ENCODE data around the gene CEP20. TPM values are rescaled to one million over a fixed set of nuclear protein-coding genes. Genes with fewer than 3 reads are reported as not detected.

Gene CEP20
- total and polyA plus RNA-seq, 2 experiments from 2014 or later = 53.8 to 63.9 TPM

DNA sequence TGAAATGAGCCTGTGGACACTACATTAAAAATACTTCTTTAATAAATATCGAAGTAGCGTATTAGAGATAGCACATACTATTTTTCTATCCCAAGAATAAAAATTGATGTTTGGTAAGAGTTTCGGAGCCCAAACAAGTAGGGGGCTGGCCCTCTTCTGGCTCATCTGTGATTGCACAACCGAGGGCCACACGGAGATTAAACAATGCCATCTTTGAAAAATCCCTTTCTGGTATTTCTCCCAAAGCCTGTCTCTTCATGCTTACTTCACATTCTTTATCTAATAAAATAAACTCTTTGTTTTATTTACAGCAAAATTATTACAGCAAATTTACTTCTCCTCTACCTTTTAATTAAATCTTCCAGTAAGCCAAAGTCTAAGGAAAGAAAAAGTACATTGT, 22.0 kb downstream of the CEP20 start:
- no peaks in the 10 kb centered on the region for H4K20me1 ChIP-seq (ENCODE audit: insufficient read depth)
- H3K79me2 ChIP-seq (ENCODE audit: insufficient read depth) = peaks cover 2% of the 10 kb centered on the region
- 43 to 44% methylated on average over 5 of the region's 5 CpGs for WGBS, 2 experiments (ENCODE audit: low coverage in 1 of 2, low lambda C conversion rate in 2 of 2, missing lambda C conversion rate in 2 of 2)
- no peaks in the 10 kb centered on the region for H3K27me3 ChIP-seq (replicated peaks; ENCODE audit: insufficient read depth)
- H3K4me1 ChIP-seq (ENCODE audit: insufficient read depth) = peaks cover 12% of the 10 kb centered on the region
- H3K36me3 ChIP-seq (ENCODE audit: low read depth) = peaks cover 13% of the 10 kb centered on the region
- TF ChIP-seq EZH2 (IDR thresholded peaks at IDR 0.05; ENCODE audit: insufficient read depth, poor library complexity, severe bottlenecking) (no peak), EZH2phosphoT487 (IDR thresholded peaks at IDR 0.05; ENCODE audit: insufficient read depth, low read depth) (no peak)
- in situ Hi-C loops (cut with MboI) = no loop called here
- H3F3A ChIP-seq (ENCODE audit: insufficient read depth) = no peaks in the 10 kb centered on the region; the same call in 1 of the 2 replicates
- H3K9ac ChIP-seq = no peak overlapping the region
- no peak overlapping the region for H2AFZ ChIP-seq
- no peaks in the 10 kb centered on the region for H3K9me3 ChIP-seq (ENCODE audit: low read depth)
- H3K4me2 ChIP-seq (ENCODE audit: unreplicated experiment) = no peak overlapping the region
- DNase-seq = peak; percentile 46
- no peak overlapping the region for H3K4me3 ChIP-seq
- no peak overlapping the region for H3K27ac ChIP-seq
- no peaks in the 10 kb centered on the region for H3K9me2 ChIP-seq (ENCODE audit: insufficient read depth)

GRCh38 chr16:15865742-15866141, 22.7 kb downstream of the CEP20 start:
- H3K9me3 ChIP-seq (ENCODE audit: low read depth) = no peaks in the 10 kb centered on the region
- peaks cover 11% of the 10 kb centered on the region for H3K36me3 ChIP-seq (ENCODE audit: low read depth)
- peak; percentile 14 for DNase-seq
- no peak overlapping the region for H3K9ac ChIP-seq
- H3K79me2 ChIP-seq (ENCODE audit: insufficient read depth) = no peaks in the 10 kb centered on the region
- TF ChIP-seq EZH2phosphoT487 (IDR thresholded peaks at IDR 0.05; ENCODE audit: insufficient read depth, low read depth) = no peak
- TF ChIP-seq EZH2 (IDR thresholded peaks at IDR 0.05; ENCODE audit: insufficient read depth, poor library complexity, severe bottlenecking) = no peak
- H3K27ac ChIP-seq = no peak overlapping the region
- H3K4me2 ChIP-seq (ENCODE audit: unreplicated experiment) = no peak overlapping the region
- H2AFZ ChIP-seq = no peak overlapping the region
- no peaks in the 10 kb centered on the region for H4K20me1 ChIP-seq (ENCODE audit: insufficient read depth)
- H3K4me1 ChIP-seq (ENCODE audit: insufficient read depth) = peaks cover 12% of the 10 kb centered on the region
- in situ Hi-C loops (cut with MboI) = no loop called here
- no peaks in the 10 kb centered on the region for H3K27me3 ChIP-seq (replicated peaks; ENCODE audit: insufficient read depth)
- 71 to 77% methylated on average over 7 of the region's 7 CpGs for WGBS, 2 experiments (ENCODE audit: low coverage in 1 of 2, low lambda C conversion rate in 2 of 2, missing lambda C conversion rate in 2 of 2)
- H3K9me2 ChIP-seq (ENCODE audit: insufficient read depth) = no peaks in the 10 kb centered on the region
- H3F3A ChIP-seq (ENCODE audit: insufficient read depth) = peaks cover 4% of the 10 kb centered on the region; the same call in 1 of the 2 replicates
- no peak overlapping the region for H3K4me3 ChIP-seq

GRCh38 chr16:15864939-15865338, 23.5 kb downstream of the CEP20 start:
- Histone ChIP-seq H3K27me3 (replicated peaks; ENCODE audit: insufficient read depth) (no peaks in the 10 kb centered on the region), H3K9me3 (ENCODE audit: low read depth) (no peaks in the 10 kb centered on the region), H3K4me2 (ENCODE audit: unreplicated experiment) (no peak overlapping the region), H3K9ac (no peak overlapping the region), H3F3A (ENCODE audit: insufficient read depth) (peaks cover 6% of the 10 kb centered on the region; the same call in 1 of the 2 replicates), H3K9me2 (ENCODE audit: insufficient read depth) (no peaks in the 10 kb centered on the region), H3K79me2 (ENCODE audit: insufficient read depth) (no peaks in the 10 kb centered on the region), H3K27ac (no peak overlapping the region), H3K4me3 (no peak overlapping the region), H2AFZ (no peak overlapping the region), H3K4me1 (ENCODE audit: insufficient read depth) (peaks cover 12% of the 10 kb centered on the region), H4K20me1 (ENCODE audit: insufficient read depth) (no peaks in the 10 kb centered on the region), H3K36me3 (ENCODE audit: low read depth) (peaks cover 11% of the 10 kb centered on the region)
- WGBS, 2 experiments (ENCODE audit: low coverage in 1 of 2, low lambda C conversion rate in 2 of 2, missing lambda C conversion rate in 2 of 2) = 65 to 68% methylated on average over 5 of the region's 5 CpGs
- in situ Hi-C loops (cut with MboI) = no loop called here
- TF ChIP-seq EZH2phosphoT487 (IDR thresholded peaks at IDR 0.05; ENCODE audit: insufficient read depth, low read depth) (no peak), EZH2 (IDR thresholded peaks at IDR 0.05; ENCODE audit: insufficient read depth, poor library complexity, severe bottlenecking) (no peak)
- no peak for DNase-seq

DNA sequence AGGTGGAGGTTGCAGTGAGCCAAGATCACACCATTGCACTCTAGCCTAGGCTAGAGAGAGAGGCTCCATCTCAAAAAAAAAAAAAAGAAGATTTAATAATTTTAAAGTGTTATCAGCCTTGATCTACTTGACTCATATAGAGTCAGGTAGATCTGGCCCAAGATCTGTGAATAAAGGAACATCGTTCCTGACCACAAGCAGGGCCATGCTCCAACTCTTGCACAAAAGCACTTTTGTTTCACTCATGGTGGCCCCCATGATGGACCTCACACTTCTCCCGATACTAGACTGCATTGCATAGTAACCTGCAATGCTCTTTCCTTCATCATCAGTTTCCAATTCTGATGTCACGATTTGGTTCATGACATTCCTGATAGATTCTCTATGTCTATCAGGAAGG, 26.4 kb downstream of the CEP20 start:
- H3K36me3 ChIP-seq (ENCODE audit: low read depth) = peaks cover 5% of the 10 kb centered on the region; the same call in 1 of the 2 replicates
- H3K9me3 ChIP-seq (ENCODE audit: low read depth) = no peaks in the 10 kb centered on the region
- no peak overlapping the region for H2AFZ ChIP-seq
- no peak overlapping the region for H3K9ac ChIP-seq
- H3K4me1 ChIP-seq (ENCODE audit: insufficient read depth) = peaks cover 12% of the 10 kb centered on the region
- in situ Hi-C loops (cut with MboI) = no loop called here
- no peaks in the 10 kb centered on the region for H3K79me2 ChIP-seq (ENCODE audit: insufficient read depth)
- DNase-seq = no peak
- H3K27ac ChIP-seq = no peak overlapping the region
- H3K9me2 ChIP-seq (ENCODE audit: insufficient read depth) = no peaks in the 10 kb centered on the region
- H3K4me3 ChIP-seq = no peak overlapping the region
- TF ChIP-seq EZH2phosphoT487 (IDR thresholded peaks at IDR 0.05; ENCODE audit: insufficient read depth, low read depth) (no peak), EZH2 (IDR thresholded peaks at IDR 0.05; ENCODE audit: insufficient read depth, poor library complexity, severe bottlenecking) (no peak)
- H3K27me3 ChIP-seq (replicated peaks; ENCODE audit: insufficient read depth) = peaks cover 9% of the 10 kb centered on the region
- no peaks in the 10 kb centered on the region for H4K20me1 ChIP-seq (ENCODE audit: insufficient read depth)
- 97 to 99% methylated on average over 3 of the region's 3 CpGs for WGBS, 2 experiments (ENCODE audit: low coverage in 1 of 2, low lambda C conversion rate in 2 of 2, missing lambda C conversion rate in 2 of 2)
- H3K4me2 ChIP-seq (ENCODE audit: unreplicated experiment) = no peak overlapping the region
- peaks cover 6% of the 10 kb centered on the region; the same call in 1 of the 2 replicates for H3F3A ChIP-seq (ENCODE audit: insufficient read depth)
